ENCODE measurements around the gene DNAJC5.
"Not testable (repeated sequence)": the region's sequence is repeated elsewhere in the genome, so short reads cannot be mapped to it uniquely, and the experiment has no call there.

Gene DNAJC5, protein sequence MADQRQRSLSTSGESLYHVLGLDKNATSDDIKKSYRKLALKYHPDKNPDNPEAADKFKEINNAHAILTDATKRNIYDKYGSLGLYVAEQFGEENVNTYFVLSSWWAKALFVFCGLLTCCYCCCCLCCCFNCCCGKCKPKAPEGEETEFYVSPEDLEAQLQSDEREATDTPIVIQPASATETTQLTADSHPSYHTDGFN

DNA sequence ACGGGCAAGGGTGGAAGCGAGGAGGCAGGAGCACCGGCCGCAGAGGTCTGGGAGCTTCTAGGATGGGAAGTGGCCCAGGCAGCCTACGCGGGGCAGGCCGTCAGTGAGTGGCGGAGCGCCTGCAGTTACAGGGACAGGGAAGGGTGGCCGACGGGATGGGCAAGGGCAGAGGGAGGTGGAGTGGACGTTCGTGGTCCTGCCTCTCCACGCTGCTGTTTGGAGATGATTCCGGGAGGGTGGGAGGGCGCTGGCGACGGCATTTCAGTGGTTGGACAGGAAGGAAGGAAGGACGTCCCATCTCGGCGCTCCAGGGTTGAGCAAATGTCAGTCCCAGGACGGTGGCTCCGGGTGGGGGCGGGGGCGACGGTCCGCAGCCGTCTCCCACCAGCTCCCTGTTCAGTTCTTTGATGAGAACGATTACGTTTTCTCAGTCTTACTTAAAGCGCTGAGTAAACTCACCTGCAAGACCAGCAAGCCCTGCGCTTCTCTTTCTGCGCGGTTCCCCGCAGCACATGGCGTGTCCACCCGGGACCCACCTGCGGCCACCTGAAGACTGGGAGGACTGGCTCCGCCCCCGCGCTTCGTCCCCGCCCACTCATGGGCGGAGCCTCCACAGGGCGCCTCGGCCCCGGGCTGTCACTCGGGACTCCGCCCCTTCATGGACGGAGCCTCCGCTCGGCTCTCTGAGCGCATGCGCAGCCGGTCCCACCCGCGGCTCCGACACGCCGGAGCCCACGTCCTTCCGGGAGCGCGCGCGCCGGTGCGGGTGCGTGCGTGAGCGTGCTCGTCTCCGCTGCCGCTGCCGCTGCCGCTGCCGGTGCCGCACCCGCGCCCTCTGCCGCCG, at the start of gene DNAJC5:
Gene DNAJC5, plus strand, starts transcription at position 769 of the 844 bp plus-strand sequence. CDS start 33,220 bp downstream, outside the sequence.
- peak; percentile 85 for DNase-seq

DNA sequence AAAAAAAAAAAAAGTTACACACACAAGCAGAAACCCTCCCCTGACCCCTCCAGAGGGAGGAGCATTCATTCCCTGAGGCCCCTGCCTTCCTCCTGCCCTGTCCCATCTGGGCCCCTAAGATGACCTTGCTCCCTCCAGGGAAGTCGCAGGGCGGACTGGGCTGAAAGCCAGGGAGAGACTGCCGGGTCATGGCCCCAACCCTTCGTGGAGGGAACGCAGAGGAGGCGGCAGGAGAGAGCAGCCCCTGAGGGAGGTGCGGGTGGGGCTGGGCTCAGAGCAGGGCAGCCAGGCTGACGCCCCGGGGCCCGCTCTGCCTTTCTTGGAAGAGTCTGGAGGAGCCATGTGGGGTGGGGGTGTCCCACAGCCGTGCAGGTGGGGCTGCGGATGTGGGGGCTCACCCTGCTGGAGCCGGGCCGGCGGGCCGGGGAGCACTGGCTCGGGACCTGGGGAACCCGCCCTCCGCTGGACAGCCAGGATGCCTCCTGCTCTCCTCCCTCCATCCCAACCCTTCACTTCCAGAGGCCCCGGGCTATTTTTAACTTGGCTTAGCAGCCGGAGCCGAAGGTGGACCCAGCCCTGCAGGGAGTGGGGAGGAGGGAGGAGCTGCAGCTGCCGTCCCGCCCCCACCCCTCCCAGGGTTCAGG, 48.7 kb upstream of the DNAJC5 start:
- peak; percentile 31 for DNase-seq

DNA sequence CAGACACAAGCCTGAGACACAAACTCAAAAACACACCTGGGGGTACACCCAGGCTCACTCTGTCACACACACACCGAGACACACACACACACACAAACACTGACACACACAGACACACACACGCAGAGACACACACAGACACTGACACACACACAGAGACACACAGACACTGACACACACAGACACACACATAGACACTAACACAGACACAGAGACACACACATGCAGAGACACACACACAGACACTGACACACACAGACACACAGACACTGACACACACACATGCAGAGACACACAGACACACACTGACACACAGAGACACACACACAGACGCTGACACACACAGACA, 48.1 kb upstream of the DNAJC5 start:
- no peak for DNase-seq

DNA sequence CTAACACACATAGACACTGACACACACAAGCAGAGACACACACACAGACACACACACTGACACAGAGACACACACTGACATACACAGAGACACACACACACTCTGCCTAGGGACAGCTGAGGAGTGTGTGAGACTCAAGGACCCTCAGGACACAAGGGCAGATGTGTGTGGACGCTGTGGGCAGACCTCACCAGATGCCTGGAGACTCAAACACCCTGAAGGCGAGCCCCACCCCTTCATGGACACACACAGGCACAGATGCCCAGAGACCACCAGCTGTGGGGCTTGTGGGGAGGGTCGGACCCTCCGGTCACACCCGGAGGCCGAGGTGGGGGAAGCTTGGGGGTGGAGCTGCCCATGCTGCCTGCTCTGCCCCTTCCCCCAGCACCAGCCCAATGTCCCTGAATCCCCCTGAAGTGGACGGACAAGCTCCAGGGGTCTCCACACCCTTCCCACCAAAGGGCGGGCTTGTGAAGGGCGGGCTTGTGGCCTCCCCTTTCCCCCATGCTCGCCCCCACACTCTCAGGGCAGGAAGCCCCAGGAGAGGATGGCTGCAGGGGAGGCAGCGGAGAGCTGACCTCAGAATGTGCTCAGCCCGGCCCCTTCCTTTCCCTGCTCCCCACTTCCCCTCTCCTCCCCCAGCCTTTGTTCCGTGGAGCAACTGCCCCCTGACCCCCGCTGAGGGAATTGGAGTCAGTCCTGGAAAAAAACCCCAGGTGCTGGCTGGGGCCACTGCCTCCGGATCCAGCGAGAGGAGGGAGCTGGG, 47.5 kb upstream of the DNAJC5 start:
- no peak for DNase-seq

DNA sequence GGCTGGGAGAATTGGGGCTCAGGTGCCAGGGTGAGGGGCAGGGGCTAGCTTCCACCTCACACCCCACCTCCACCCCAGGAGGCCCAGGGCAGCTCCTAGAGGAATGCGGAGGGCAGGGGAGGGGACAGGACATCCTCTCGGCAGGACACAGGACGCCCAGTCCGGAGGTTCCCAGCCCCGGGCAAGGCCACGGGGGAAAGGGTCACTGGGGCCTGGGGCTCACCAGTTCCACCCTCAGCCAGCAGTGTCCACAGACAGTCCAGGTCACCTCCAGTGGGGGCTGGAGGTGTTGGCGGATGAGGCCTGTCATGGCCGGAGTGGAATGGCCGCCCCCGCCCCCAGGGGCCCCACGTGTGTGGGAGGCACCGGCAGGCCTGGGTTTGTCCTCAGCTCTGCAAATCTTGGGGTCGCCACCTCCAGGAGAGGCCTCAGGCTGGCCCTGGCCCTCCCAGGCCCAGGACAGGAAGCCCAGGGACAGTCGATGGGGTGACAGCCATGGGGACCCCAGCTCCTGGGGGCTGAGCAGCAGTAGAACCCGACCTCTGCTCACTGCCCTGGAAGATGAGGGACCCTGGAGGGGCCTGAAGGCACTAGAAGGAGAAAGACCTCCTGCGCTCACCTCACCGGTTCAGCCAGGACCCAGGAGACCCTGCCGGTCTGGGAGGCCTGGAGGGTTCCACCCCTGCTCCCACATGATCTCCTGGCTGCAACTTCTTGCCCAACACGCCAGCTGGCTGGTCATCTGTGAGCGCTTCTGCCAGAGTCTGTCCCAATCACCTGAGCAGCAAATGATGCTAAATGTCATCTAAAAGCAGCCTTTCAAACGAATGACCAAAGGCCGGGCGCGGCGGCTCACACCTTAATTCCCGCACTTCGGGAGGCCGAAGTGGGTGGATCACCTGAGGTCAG, 46.7 kb upstream of the DNAJC5 start:
- DNase-seq = no peak

DNA sequence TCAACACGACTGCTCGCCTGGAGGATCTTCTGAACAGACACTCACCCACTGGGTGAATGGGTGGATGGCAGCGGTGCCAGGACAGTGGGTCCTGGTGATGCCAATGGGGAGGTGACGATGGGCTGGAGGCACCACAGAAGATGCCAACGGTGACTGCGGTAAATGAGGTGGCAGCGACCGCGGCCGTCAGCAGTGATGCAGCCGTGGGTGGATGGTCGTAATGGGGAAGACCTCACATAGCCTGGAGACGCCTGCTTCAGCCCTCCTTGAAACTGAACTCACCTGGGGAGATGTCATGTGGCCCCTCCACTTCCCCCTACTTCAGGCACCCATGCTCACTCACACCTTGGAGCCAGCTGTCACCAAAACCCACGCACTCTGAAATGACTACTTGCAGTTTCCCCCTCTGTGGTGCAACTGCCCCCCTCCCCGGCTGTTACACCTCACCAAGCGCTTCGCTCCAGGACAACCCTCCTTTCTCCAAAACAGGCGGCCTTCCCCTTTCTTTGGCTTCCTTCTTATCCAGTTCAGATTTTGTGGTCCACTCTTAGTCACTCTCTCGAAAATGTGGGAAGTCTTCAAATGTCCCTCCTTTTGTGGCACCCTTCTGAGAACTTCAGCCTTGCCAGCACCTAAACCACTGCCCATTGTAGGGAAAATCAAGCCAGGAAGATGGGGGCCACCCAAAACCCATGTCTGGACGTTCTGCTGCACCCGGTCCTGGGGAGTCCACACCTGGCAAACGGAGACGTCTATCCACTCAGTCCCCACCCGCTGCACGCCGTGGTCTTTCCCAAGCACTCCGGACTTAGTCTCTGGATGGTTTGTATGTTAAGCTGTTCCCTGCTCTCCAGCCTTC, 44.0 kb upstream of the DNAJC5 start:
- DNase-seq = no peak

DNA sequence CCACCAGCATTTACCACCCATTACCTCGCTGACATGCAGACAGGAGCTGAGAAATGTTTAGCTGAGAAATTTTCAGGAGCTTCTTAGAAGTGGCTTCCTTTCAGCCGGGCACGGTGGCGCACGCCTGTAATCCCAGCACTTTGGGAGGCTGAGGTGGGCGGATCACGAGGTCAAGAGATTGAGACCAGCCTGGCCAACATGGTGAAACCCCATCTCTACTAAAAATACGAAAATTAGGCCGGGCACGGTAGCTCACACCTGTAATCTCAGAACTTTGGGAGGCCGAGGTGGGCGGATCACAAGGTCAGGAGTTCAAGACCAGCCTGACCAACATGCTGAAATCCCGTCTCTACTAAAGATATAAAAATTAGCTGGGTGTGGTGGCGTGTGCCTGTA, 43.4 kb upstream of the DNAJC5 start:
- not testable (repeated sequence) for DNase-seq

DNA sequence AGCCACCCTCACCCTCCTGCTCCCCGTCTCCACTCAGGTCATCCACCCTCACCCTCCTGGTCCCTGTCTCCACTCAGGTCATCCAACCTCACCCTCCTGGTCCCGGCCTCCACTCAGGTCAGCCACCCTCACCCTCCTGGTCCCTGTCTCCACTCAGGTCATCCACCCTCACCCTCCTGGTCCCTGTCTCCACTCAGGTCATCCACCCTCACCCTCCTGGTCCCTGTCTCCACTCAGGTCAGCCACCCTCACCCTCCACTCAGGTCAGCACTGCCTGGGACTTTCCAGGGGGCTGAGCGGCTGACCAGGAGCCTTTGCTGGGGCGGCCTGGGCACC, 41.2 kb upstream of the DNAJC5 start:
- DNase-seq = not testable (repeated sequence)

DNA sequence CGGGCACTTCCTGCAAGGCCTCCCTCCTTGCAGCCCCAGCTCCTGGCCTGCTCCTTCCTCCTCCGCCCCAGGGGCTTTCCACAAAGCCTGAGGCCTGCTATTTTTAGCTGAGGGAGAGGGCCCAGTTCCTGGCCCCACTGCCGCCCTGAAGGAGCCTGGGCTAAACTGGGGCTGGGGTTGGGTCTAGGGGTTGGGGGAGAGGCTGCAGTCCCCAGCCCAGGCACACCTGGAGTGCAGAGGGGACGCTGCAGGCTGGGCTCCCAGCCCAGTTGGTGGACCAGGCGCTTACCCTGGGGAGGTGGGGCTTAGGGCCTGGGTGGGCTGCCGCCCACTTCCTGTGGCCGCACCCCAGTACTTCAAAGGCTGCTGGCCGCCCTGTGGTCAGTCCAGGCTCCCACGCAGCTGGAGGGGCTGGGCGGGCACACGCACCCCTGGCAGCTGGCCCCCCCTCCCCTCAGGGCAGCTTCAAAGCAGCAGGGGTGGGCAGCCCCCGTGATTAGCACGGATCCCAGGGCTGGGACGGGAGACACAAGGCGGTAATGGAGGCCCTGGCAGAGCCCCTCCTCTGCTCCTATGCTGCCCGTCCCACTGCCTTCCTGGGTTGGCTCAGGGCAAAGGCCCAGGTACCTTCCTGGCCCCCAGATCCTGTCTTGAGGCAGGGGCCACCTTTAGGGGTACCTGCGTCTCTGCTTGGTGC, 40.7 kb upstream of the DNAJC5 start:
- DNase-seq = no peak

DNA sequence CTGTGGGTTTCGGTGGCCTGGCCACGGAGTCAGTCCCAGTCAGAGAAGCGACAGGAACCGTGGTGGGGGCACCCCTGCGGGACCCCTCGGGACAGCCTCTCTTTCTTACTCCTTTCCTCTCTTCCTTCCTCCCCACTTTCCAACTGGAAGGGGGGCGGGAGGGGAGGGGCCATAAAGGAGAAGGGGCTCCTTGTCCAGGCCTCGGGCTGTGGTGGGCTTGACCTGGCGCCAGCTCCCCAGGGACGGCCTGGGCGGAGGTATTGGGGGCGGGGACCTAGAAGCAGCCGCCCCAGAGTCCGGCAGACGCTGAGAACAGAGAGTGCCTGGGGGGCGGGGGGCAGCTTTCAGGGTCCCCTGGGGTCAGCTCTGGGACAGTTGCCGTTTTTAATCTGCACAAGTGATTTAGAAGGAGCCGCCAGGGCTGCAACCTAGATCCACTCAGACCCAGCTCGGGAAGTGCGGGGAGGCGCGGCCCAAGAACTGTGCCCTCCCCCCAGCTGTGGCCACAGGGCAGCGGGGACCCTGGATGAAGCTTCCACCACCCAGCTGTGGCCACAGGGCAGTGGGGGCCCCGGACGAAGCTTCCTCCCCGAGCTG, 40.1 kb upstream of the DNAJC5 start:
- no peak for DNase-seq

DNA sequence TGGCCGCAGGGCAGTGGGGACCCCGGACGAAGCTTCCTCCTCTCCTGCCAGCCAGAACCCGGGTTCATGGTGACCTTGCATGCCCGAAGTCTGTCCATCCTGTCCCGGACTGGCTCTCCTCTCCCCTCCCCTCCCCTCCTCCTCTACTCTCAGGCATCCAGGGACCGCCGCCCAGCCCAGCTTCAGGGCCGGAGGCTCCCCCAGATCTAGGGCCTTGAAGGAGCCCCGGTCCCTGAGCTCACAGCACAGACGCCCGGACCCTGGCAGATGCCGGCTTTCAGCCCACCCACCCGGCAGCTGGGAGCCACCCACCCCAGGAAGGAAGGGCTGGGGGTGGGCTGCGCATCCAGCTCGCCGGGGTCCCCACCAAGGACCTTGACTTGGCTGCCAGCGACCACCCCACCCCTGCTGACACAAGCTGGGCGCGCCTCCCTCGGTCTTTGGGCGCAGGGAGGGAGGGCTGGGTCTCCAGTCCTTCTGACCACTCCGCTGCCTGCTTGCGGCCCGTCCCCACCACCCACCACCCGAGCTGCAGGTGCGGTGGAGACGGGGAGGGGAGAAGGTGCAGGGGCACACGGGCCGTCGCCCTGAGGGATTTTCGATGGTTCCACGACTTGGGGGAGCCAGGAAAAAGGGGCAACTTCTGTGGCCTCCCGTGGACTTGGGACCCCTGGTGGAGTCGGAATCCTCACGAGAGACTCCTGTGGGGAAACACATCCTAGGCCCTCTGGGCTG, 39.4 kb upstream of the DNAJC5 start:
- DNase-seq = no peak

DNA sequence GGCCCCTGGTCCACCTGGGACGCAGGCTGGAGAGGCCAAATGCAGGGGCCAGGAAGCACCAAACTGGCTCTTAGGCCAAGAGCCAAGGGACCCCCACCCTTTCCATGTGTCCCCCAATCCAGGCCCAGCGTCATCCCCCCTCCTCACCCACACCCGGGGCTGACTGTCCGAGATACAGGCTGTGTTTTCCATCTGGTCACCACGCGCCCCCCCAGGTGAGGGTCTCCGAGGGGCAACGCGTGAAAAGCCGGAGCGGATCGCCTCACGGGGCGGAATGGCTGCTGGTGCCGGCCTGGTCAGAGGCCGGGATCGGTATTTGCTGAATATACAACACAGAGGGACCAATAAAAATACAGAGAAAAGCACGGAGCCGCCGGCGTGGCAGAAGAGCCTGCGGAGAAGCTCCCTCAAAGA, 38.8 kb upstream of the DNAJC5 start:
- no peak for DNase-seq

DNA sequence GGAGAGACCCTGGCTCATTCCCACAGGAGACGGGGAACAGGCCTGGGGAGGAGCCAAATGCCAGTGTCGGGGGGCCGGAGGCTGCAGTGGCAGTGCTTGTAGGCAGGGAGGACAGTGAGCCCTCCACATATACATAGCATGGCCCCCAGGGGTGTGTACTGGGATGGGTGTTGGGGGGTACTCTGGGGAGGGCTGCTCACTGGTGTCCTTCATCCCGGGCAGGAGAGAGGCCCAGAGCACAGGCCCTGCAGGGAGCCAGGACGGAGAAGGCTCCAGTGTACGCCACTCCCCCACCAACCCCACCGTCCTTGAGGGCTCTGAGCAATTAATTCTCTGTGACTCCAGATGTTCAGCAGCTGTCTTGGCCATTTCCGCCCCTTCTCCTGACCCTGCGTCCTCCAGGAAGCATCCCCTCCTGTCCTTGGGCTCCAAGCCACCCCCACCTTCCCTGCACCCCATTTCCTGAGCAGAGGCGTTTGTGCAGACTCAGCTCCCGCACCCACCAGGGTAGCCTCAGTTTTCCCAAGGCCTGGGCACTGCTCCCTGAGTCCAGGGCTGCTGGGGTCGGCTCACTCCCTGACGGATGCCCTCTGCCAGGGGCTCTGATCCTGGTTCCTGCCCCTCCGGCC, 37.0 kb upstream of the DNAJC5 start:
- peak; percentile 87 for DNase-seq

DNA sequence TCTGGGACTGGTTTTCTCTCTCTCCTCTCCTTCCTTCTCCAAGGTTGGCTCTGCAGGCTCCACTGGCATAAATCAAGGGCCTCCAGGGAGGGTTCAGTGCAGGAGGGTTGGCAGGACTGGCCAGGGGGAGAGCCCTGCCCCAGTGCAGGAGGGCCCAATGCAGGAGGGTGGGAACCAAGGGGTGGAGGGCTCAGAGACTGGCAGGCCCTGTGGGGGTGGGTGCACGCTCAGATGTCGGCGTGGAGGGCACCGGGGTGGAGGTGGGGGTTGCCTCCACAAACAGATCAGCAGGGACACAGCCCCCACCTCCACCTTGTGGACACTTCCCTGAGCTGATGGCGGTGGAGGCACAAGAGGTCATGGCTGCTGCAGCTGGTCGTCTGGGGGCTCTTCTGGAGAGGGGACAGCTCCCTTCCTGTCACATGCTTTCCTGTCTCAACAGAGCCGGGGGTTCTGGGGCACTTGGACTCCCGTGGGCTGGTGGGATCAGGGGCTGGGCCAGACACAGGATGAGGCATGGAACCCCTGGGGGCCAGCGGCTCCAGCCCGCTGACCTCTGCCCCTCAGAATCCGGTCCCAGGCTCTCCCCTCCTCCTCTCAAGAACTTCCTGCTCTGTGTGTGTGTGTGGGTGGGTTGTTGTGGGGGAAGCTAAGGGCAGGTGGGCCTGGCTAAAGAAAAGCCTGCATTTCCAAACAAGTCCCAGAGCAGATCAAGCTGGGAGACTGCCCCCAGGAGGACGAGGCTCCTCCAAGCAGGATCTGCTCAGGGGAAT, 36.3 kb upstream of the DNAJC5 start:
- DNase-seq = peak; percentile 78

DNA sequence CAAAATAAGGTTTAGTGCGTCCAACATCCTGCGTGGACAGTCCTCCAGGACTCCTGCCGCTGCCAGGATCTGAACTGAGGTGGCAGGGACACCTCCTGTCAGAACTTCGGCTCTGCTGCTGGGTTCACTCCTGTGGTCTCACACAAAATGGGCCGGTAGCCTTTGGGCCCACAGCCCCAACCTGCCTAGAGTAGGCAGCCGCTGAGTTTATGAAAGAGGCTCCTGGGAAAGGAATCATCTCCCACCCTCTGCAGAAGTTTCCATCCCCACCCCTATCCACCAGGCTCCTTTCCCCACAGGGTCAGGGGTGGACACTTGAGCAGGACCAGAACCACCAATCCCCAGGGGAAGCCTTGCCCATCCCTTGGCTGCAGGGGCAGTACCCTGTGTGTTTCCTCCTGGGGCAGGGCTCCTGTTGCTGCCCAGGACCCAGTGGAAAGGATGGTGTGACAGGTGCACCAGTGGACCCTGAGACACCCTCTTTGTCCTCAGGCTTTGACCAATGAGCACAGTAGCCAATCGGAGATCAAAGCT, 35.7 kb upstream of the DNAJC5 start:
- DNase-seq = no peak

DNA sequence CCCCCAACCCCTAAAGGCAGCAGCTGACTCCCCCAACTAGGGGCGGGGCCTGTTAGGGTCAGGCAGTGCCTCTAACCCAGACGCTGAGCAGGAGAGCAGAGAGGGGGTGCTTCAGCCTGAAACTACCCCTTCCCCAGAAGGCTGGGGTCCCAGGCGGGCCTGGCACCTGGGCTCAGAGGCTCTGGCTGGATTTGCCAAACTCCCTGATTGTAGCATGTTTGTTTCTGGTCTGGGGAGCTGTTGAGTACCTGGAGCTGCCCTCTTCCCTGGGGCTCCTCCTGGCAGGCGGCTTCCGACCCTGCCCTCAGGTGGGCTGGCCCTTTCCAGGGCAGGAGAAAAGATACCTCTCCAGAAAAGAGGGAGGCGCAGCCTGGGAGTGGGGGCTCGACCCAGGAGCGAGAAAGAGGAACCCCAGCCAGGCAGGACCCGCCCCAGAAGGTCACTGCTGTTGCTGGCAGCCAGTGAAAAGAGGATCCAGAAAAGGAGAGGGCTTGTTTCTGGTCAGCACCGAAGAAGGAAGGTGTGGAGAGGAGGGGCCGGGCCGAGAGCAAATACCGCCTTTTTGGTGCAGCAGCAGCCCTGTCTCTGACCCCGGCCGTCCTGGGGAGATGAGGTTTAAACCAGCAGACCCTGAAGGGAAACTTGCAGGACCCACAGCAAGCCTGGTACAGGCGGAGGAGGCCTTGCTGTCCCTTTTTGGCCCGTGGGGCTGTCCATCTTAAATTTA, 34.4 kb upstream of the DNAJC5 start:
- DNase-seq = no peak

DNA sequence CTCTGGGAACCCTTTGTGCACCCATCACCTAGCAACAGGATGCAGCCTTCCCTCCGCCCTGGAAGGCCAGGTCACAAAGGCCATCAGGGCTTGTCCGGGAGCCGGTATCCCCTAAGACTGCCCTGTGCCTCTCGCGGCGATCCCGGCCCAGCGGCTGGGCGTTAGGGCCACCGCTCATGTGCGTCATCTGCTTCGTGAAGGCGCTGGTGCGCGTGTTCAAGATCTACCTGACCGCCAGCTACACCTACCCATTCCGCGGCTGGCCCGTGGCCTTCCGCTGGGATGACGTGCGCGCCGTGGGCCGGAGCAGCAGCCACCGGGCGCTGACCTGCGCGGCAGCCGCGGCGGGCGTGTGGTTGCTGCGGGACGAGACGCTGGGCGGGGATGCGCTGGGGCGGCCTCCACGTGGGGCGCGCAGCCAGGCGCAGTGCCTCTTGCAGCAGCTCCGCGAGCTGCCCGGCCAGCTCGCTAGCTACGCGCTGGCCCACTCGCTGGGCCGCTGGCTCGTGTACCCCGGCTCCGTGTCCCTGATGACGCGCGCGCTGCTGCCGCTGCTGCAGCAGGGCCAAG, 33.5 kb upstream of the DNAJC5 start, which contains the start of gene ABHD16B:
Gene ABHD16B, plus strand, starts transcription at position 134 of the 570 bp plus-strand sequence. Its CDS starts 43 bp downstream, at position 177.
- DNase-seq = no peak

Measured in HCEC 1CT (cell line).